Measurements from ENCODE around the gene FAM13B. TPM values are rescaled to one million over a fixed set of nuclear protein-coding genes. Genes with fewer than 3 reads are reported as not detected.

FAM13B gene
- polyA plus RNA-seq, 1 of the 3 experiments (the other 2 are of a cell fraction) = 13.0 TPM

DNA sequence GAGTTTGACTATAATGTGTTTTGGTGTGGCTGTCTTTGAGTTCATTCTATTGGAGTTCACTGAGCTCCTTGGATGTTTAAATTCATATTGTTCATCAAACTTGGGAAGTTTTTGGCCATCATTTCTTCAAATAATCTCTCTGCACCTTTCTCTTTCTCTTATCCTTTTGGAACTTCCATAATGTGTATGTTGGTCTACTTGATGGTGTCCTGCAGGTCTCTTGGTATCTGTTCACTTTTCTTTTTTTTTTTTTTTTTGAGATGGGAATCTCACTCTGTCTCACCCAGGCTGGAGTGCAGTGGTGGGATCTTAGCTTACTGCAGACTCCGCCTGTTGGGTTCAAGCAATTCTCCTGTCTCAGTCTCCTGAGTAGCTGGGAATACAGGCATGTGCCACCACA lies 116.0 kb downstream of the FAM13B start:
- H3F3A ChIP-seq (replicated peaks; ENCODE audit: insufficient read depth) = peaks cover 14% of the 10 kb centered on the region
- no peak overlapping the region for H3K9ac ChIP-seq
- no peak overlapping the region for H3K27ac ChIP-seq (ENCODE audit: low read depth in 2 of 2, low read length in 1 of 2)
- H3K4me3 ChIP-seq (ENCODE audit: low read depth in 2 of 2, low read length in 1 of 2) = no peak overlapping the region
- CTCF ChIA-PET = no interaction called here
- H2AFZ ChIP-seq (ENCODE audit: low read depth) = no peak overlapping the region
- no peak for TF ChIP-seq NRF1 (IDR thresholded peaks at IDR 0.05; ENCODE audit: low read depth, low read length)
- TF ChIP-seq FOSL2 (IDR thresholded peaks at IDR 0.05; ENCODE audit: borderline replicate concordance, low read depth) = no peak
- TF ChIP-seq IRF3 (IDR thresholded peaks at IDR 0.05; ENCODE audit: low read depth, low read length) = no peak
- no peak for TF ChIP-seq EZH2phosphoT487 (IDR thresholded peaks at IDR 0.05; ENCODE audit: borderline replicate concordance, low read depth)
- no peak for TF ChIP-seq ZBTB33 (IDR thresholded peaks at IDR 0.05; ENCODE audit: borderline replicate concordance, low read depth)
- no peak for TF ChIP-seq TCF12 (IDR thresholded peaks at IDR 0.05)
- no peak for TF ChIP-seq TAF1 (IDR thresholded peaks at IDR 0.05; ENCODE audit: borderline replicate concordance, low read depth, low read length)
- TF ChIP-seq, protein P1, sequence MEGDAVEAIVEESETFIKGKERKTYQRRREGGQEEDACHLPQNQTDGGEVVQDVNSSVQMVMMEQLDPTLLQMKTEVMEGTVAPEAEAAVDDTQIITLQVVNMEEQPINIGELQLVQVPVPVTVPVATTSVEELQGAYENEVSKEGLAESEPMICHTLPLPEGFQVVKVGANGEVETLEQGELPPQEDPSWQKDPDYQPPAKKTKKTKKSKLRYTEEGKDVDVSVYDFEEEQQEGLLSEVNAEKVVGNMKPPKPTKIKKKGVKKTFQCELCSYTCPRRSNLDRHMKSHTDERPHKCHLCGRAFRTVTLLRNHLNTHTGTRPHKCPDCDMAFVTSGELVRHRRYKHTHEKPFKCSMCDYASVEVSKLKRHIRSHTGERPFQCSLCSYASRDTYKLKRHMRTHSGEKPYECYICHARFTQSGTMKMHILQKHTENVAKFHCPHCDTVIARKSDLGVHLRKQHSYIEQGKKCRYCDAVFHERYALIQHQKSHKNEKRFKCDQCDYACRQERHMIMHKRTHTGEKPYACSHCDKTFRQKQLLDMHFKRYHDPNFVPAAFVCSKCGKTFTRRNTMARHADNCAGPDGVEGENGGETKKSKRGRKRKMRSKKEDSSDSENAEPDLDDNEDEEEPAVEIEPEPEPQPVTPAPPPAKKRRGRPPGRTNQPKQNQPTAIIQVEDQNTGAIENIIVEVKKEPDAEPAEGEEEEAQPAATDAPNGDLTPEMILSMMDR (IDR thresholded peaks at IDR 0.05) = no peak
- no peak for TF ChIP-seq FOXJ3 (CRISPR knock-in tag; IDR thresholded peaks at IDR 0.05)
- TF ChIP-seq NFIC (IDR thresholded peaks at IDR 0.05; ENCODE audit: borderline replicate concordance) = no peak
- no peak for TF ChIP-seq RFX5 (IDR thresholded peaks at IDR 0.05; ENCODE audit: low read length)
- TF ChIP-seq, protein P2, sequence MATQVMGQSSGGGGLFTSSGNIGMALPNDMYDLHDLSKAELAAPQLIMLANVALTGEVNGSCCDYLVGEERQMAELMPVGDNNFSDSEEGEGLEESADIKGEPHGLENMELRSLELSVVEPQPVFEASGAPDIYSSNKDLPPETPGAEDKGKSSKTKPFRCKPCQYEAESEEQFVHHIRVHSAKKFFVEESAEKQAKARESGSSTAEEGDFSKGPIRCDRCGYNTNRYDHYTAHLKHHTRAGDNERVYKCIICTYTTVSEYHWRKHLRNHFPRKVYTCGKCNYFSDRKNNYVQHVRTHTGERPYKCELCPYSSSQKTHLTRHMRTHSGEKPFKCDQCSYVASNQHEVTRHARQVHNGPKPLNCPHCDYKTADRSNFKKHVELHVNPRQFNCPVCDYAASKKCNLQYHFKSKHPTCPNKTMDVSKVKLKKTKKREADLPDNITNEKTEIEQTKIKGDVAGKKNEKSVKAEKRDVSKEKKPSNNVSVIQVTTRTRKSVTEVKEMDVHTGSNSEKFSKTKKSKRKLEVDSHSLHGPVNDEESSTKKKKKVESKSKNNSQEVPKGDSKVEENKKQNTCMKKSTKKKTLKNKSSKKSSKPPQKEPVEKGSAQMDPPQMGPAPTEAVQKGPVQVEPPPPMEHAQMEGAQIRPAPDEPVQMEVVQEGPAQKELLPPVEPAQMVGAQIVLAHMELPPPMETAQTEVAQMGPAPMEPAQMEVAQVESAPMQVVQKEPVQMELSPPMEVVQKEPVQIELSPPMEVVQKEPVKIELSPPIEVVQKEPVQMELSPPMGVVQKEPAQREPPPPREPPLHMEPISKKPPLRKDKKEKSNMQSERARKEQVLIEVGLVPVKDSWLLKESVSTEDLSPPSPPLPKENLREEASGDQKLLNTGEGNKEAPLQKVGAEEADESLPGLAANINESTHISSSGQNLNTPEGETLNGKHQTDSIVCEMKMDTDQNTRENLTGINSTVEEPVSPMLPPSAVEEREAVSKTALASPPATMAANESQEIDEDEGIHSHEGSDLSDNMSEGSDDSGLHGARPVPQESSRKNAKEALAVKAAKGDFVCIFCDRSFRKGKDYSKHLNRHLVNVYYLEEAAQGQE (IDR thresholded peaks at IDR 0.05; ENCODE audit: low read depth, low read length) = no peak
- no peak for TF ChIP-seq YY1 (IDR thresholded peaks at IDR 0.05; ENCODE audit: low read depth)
- TF ChIP-seq, protein P3, sequence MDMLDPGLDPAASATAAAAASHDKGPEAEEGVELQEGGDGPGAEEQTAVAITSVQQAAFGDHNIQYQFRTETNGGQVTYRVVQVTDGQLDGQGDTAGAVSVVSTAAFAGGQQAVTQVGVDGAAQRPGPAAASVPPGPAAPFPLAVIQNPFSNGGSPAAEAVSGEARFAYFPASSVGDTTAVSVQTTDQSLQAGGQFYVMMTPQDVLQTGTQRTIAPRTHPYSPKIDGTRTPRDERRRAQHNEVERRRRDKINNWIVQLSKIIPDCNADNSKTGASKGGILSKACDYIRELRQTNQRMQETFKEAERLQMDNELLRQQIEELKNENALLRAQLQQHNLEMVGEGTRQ (IDR thresholded peaks at IDR 0.05; ENCODE audit: borderline replicate concordance, low read depth, low read length) = no peak
- H3K4me1 ChIP-seq (ENCODE audit: control insufficient read depth in 1 of 2, insufficient read depth in 2 of 2, low read depth in 1 of 2, low read length in 1 of 2) = no peaks in the 10 kb centered on the region
- no peaks in the 10 kb centered on the region for H3K36me3 ChIP-seq (replicated peaks in 1 of 2; ENCODE audit: control insufficient read depth in 1 of 2, insufficient read depth in 2 of 2, low read length in 1 of 2)
- H3K4me2 ChIP-seq = no peak overlapping the region
- H3K9me3 ChIP-seq = peaks cover 10% of the 10 kb centered on the region; the same call in 1 of the 2 replicates
- H3K27me3 ChIP-seq (ENCODE audit: insufficient read depth) = no peaks in the 10 kb centered on the region
- POLR2A ChIA-PET = no interaction called here
- no peaks in the 10 kb centered on the region for H3K9me2 ChIP-seq
- no peaks in the 10 kb centered on the region for H3K79me2 ChIP-seq (ENCODE audit: insufficient read depth)
- DNase-seq = no peak
- no peaks in the 10 kb centered on the region for H4K20me1 ChIP-seq (ENCODE audit: insufficient read depth)
- WGBS (ENCODE audit: low lambda C conversion rate) = 54% methylated on average over 1 of the region's 1 CpG

Measured in SK-N-SH (cell line).